Islet precursor cell (in vitro differentiated cells): ENCODE data around the gene TMPRSS4.

Experiments
- DNase-seq: peaks from one replicate; pipeline ENCODE4 v3.0.0-alpha.2; 2018

The TMPRSS4 gene

GRCh38 chr11:118057251-118058145 is 19.4 kb upstream of the TMPRSS4 start:
- peak; percentile 32 for DNase-seq

- peak; percentile 65 for DNase-seq
These were observed 18.3 kb upstream of the TMPRSS4 start for GRCh38 chr11:118058311-118059245.

DNA sequence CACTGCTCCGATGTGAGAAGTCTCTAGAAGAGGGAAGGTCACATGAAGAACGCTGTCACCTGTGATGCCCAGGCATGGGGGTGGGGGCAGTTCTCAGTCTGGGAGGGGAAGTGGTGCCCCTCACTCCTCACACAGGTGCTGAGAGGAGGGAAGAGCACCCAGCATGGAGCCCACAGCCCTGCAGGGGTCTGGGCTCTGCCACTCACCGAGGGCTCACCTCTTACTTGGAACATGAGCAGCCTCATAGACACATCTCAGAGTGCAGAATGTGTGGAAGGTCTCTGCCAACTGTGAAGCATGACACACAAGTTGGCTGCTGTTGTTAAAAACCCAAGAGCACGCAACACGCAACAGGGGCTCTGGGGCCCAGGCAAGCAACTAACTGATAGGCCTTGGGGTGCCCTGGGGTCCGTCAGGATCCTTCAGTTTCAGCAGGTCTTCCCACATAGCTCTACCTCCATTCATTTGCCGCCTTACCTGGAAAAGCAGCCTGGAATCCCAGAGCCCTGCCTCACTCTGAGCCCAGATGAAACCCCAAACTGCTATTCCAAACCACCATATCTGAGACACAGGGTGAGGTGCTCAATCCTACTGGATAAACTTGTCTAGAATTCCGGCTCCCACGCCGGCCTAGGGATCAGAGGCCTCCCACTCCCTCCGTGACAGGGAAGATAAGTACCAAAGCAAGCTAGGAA is 17.5 kb upstream of the TMPRSS4 start:
- DNase-seq = no peak

- peak; percentile 52 for DNase-seq
These were observed 16.7 kb upstream of the TMPRSS4 start for GRCh38 chr11:118060081-118060661.

- peak; percentile 56 for DNase-seq
These were observed 16.0 kb upstream of the TMPRSS4 start for GRCh38 chr11:118060869-118061268.

DNA sequence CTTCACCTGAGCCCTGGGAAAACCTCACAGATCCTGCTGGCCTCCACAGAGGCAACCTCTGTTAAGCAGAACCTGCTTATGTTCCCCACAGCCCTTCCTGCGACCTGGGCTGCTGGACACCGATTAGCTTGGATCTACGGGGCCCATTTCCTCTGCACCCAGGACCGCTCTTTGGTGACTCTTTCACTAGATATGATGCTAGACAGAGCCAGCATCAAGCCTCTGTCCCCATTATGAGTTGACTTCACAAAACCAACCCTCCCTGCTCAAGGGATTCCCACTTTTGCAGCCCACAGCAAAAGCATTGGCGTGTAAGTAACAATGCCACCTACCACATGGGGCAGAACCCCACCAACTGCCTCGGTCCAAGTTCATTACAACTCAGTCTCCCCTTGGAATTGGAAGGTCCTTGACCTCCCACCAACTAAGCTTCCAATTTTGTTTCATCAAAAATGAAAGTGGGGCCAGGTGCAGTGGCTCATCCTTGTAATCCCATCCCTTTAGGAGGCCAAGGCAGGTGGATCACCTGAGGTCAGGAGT is 15.2 kb upstream of the TMPRSS4 start:
- peak; percentile 42 for DNase-seq

DNA sequence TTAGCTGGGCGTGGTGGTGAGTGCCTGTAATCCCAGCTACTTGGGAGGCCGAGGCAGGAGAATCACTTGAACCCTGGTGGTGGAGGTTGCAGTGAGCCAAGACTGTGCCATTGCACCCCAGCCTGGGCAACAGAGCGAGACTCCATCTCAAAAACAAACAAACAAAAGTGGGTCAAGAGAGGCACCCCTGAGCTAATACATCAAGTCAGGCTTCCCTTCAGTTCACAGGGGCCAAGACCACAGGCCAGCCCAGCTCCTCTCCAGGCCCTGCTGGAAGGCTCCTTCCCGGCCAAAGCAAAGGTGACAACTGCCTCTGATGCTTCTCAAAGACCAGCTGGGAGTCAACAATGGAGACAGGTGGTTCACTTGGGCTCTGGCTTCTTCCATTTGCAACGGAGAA is 14.7 kb upstream of the TMPRSS4 start:
- DNase-seq = peak; percentile 25

GRCh38 chr11:118062631-118063030 is 14.2 kb upstream of the TMPRSS4 start:
- peak; percentile 23 for DNase-seq

DNA sequence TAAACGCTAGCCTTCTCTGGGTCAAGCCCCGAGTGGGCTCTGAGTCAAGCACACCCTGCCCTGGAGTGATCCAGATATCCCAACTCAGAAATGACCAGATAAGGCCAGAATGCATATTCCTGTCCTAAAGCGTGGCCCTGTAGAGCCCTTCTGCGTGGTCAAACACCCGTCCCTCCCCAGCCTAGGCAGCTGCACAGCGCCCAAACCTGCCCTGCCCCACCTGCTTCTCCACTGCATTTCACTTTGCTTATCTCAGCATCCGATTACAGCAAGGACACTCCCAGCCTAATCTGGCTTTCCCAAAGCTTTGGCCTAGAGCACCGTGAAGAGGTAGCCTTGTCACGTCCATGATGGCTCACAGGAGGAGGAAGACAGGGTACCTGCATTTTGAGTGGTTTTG is 11.9 kb upstream of the TMPRSS4 start:
- no peak for DNase-seq

DNA sequence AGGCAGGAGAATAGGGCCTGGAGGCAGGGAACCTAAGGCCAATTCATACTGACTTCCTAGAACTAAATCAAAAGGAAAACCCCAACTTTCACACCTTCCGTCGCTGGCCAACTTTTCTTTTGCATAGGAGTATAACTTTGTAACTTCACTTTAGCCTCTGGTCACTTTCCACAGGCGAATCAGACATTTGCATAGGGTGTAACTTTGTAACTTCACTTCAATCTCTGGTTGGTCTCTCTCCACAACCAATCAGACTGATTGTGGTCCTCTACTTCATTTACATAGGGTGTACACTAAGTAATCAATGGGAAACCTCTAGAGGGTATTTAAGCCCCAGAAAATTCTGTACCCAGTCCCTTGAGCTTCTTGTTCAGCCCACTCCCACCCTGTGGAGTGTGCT is 11.5 kb upstream of the TMPRSS4 start:
- no peak for DNase-seq

DNA sequence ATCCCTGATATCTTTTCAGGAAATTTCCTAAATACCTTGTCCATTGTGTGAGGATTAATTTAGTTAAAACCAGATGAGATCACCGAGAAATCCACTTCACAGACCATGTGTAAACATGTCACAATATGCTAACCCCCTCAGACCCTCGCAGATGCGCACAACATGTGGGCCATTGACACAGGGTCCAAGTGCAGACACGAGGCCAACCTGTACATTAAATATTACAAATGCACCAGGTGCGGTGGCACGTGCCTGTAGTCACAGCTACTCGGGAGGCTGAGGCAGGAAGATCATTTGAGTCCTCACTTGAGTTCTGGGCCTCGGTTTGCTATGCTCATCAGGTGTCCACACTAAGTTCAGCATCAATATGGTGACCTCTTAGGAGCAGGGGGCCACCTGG is 9.9 kb upstream of the TMPRSS4 start:
- DNase-seq = no peak

DNA sequence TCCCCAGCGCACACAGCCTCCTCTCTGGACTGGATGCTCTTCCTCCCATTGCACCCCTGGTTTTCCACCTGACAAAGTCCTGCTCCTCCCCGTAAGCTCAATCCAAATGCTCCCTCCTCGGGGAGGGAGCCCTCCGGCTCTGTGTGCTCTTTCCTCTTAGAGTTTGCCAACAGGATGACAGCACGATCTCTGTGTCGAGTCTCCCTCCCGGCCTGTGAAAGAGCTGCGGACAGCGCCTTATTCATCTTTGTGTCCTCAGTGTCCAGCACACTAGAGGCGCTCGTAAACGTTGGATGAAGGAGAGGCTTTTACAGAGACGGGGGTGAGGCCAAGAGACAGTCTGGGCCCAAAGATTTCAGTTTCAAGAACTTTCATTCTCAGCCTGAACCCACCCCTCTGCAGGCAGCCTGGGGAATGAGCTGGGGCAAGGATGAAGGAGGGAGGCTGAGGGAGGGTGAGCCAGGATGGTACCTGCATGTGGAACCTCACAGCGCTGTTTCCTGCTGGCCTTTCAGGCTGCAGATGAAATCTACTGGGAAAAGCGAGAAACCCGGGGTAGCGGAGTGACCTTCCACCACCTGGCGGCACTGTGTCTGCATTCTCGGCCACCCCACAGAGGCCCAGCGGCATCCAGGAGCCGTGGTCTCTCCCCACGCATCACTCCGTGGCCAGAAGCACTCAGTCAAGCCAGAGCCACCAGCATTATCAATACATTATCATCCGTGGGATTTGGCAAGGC is 8.5 kb upstream of the TMPRSS4 start:
- DNase-seq = peak; percentile 76

- DNase-seq = no peak
These were observed 7.8 kb upstream of the TMPRSS4 start for GRCh38 chr11:118068945-118069612.

- no peak for DNase-seq
These were observed 5.4 kb upstream of the TMPRSS4 start for GRCh38 chr11:118071416-118072030.

DNA sequence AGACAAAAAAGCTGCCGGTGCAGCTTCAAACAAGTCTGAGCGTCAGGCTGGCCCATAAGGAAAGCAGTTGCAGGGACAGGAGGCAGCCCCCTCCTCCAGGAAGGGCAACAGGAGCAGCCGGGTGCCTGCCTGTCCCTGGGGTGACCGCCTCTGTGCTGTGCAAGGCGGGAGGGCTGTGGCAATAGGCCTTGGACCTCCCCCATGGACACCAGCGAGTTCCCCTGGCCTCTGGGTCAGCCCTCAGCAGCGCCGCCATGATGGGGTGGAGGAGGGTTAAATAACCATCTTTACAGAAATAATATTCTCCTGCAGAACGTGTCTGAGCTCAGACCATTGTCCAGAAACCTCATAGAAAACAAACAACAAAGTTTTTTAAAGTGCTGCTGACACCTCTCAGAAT is 3.3 kb upstream of the TMPRSS4 start:
- DNase-seq = no peak

- DNase-seq = no peak
These were observed 2.7 kb upstream of the TMPRSS4 start for GRCh38 chr11:118074091-118074685.

- DNase-seq = no peak
These were observed 2.1 kb upstream of the TMPRSS4 start for GRCh38 chr11:118074785-118075184.

DNA sequence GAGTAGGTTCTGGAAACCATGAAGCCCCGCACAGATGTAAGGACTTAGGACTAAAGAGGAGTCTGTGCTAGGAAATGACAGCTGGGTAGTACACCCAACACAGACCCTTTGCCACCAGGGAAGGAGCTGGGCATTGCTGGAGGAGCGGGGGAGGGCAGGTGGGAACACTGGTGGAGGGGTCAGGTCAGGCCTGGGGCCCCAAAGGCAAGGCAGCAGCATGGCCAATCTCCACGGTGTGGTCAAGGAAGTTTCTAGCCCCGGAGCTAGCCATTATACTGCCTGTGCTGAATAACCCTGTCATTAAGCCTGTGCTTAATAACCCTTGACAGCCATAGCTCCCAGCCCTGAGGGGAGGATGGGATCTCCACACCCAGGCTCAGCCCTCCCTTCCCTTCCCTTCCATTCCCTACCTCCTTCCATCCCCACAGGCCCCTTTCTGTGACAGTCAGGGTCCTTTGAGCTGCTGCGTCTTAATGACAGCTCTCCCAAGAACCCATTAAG is 2.1 kb downstream of the TMPRSS4 start:
- DNase-seq = peak; percentile 91

GRCh38 chr11:118079491-118079890 is 2.6 kb downstream of the TMPRSS4 start:
- DNase-seq = no peak

GRCh38 chr11:118080296-118080695 is 3.4 kb downstream of the TMPRSS4 start:
- DNase-seq = no peak
